ENCODE data around the gene SPAG6.
"Not testable (repeated sequence)": the region's sequence is repeated elsewhere in the genome, so short reads cannot be mapped to it uniquely, and the experiment has no call there.

Gene SPAG6

GRCh38 chr10:22345301-22346095 is at the start of gene SPAG6:
TSS of gene SPAG6 (plus strand) at chr10:22345496. CDS start at chr10:22345612, 116 bp downstream.
- no peak for DNase-seq (ENCODE audit: low read depth)
- no peak within 1 kb of the TSS for H3K4me3 ChIP-seq (ENCODE audit: low read depth, low read length)

GRCh38 chr10:22301193-22301592 is 44.1 kb upstream of the SPAG6 start:
- no peak for DNase-seq (ENCODE audit: low read depth)
- no peak overlapping the region for H3K4me3 ChIP-seq (ENCODE audit: low read depth, low read length)

GRCh38 chr10:22303461-22303860 is 41.8 kb upstream of the SPAG6 start:
- DNase-seq (ENCODE audit: low read depth): no peak
- H3K4me3 ChIP-seq (ENCODE audit: low read depth, low read length): no peak overlapping the region

GRCh38 chr10:22305721-22306120 is 39.6 kb upstream of the SPAG6 start:
- no peak overlapping the region for H3K4me3 ChIP-seq (ENCODE audit: low read depth, low read length)
- DNase-seq (ENCODE audit: low read depth): no peak

- no peak for DNase-seq (ENCODE audit: low read depth)
- H3K4me3 ChIP-seq (ENCODE audit: low read depth, low read length): no peak overlapping the region
These were observed 36.9 kb upstream of the SPAG6 start for GRCh38 chr10:22308390-22308789.

- DNase-seq (ENCODE audit: low read depth): no peak
- H3K4me3 ChIP-seq (ENCODE audit: low read depth, low read length): no peak overlapping the region
These were observed 35.9 kb upstream of the SPAG6 start for GRCh38 chr10:22309180-22310000.

- not testable (repeated sequence) for H3K4me3 ChIP-seq (ENCODE audit: low read depth, low read length); DNase-seq (ENCODE audit: low read depth)
These were observed 35.3 kb upstream of the SPAG6 start for GRCh38 chr10:22310012-22310411.

- DNase-seq (ENCODE audit: low read depth): no peak
- no peak overlapping the region for H3K4me3 ChIP-seq (ENCODE audit: low read depth, low read length)
These were observed 34.4 kb upstream of the SPAG6 start for GRCh38 chr10:22310928-22311327.

- no peak for DNase-seq (ENCODE audit: low read depth)
- no peak overlapping the region for H3K4me3 ChIP-seq (ENCODE audit: low read depth, low read length)
These were observed 30.4 kb upstream of the SPAG6 start for GRCh38 chr10:22314852-22315251.

- DNase-seq (ENCODE audit: low read depth): no peak
- peak overlapping the region; percentile 65 for H3K4me3 ChIP-seq (ENCODE audit: low read depth, low read length)
These were observed 29.6 kb upstream of the SPAG6 start for GRCh38 chr10:22315455-22316285.

- peak within 1 kb of the TSS; percentile 65 for H3K4me3 ChIP-seq (ENCODE audit: low read depth, low read length)
- DNase-seq (ENCODE audit: low read depth): peak; percentile 66
These were observed 28.8 kb upstream of the SPAG6 start, which contains the start of gene COMMD3 for GRCh38 chr10:22316286-22317075. TSS of gene COMMD3 (plus strand) at chr10:22316388. CDS start at chr10:22316418, 30 bp downstream.

- no peak for DNase-seq (ENCODE audit: low read depth)
These were observed 28.3 kb upstream of the SPAG6 start for GRCh38 chr10:22317076-22317370.

GRCh38 chr10:22317771-22318565 is 27.3 kb upstream of the SPAG6 start:
- H3K4me3 ChIP-seq (ENCODE audit: low read depth, low read length): no peak overlapping the region
- DNase-seq (ENCODE audit: low read depth): no peak

More at GRCh38 chr10:22317076-22317370, 28.3 kb upstream of the SPAG6 start:
- H3K4me3 ChIP-seq (ENCODE audit: low read depth, low read length): peak overlapping the region; percentile 65

- H3K4me3 ChIP-seq (ENCODE audit: low read depth, low read length): no peak overlapping the region
- DNase-seq (ENCODE audit: low read depth): no peak
These were observed 26.5 kb upstream of the SPAG6 start for GRCh38 chr10:22318772-22319171.

GRCh38 chr10:22319547-22319979 is 25.7 kb upstream of the SPAG6 start:
- H3K4me3 ChIP-seq (ENCODE audit: low read depth, low read length): no peak overlapping the region
- DNase-seq (ENCODE audit: low read depth): no peak

- DNase-seq (ENCODE audit: low read depth): no peak
These were observed 25.2 kb upstream of the SPAG6 start for GRCh38 chr10:22319980-22320558.

GRCh38 chr10:22320591-22321155 is 24.6 kb upstream of the SPAG6 start, which contains the start of gene BMI1:
TSS of gene BMI1 (plus strand) at chr10:22321099. CDS start at chr10:22326450, 5,351 bp downstream.
- H3K4me3 ChIP-seq (ENCODE audit: low read depth, low read length): peak within 1 kb of the TSS; percentile 77
- DNase-seq (ENCODE audit: low read depth): no peak

More at GRCh38 chr10:22319980-22320558, 25.2 kb upstream of the SPAG6 start:
- H3K4me3 ChIP-seq (ENCODE audit: low read depth, low read length): peak overlapping the region; percentile 50
